ENCODE data around the gene CBLN3. TPM values are rescaled to one million over a fixed set of nuclear protein-coding genes. Genes with fewer than 3 reads are reported as not detected.

The CBLN3 gene
- total RNA-seq, 1 experiment from 2014 or later = 0.94 TPM

DNA sequence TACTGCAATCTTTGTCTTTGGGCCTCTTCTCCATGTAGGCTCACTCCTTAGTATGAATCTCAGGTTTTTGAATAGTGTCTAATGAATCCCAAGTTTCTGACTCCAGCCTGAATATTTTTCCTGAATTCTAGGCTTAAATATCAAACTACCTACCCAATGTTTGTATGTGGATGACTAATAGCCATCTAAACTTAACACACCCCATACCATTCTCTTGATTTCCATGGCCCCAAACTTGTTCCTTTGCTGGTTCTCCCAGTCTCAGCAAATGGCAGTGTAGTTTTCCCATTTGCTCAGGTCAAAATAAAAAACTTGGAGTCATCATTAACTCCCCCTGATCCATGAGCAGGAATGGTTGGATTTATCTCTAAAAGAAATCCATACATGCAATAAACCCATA is 31.9 kb upstream of the CBLN3 start:
- ChIA-PET CTCF (no interaction called here), POLR2A (no interaction called here)
- no peak overlapping the region for H3K4me3 Mint-ChIP-seq
- no peak for DNase-seq (ENCODE audit: low spot score)
- ATAC-seq = no peak
- TF ChIP-seq, protein P1, sequence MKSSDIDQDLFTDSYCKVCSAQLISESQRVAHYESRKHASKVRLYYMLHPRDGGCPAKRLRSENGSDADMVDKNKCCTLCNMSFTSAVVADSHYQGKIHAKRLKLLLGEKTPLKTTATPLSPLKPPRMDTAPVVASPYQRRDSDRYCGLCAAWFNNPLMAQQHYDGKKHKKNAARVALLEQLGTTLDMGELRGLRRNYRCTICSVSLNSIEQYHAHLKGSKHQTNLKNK (CRISPR knock-in tag; IDR thresholded peaks at IDR 0.05) = no peak
- TF ChIP-seq, protein P2, sequence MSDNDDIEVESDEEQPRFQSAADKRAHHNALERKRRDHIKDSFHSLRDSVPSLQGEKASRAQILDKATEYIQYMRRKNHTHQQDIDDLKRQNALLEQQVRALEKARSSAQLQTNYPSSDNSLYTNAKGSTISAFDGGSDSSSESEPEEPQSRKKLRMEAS (CRISPR knock-in tag; IDR thresholded peaks at IDR 0.05) = no peak
- TF ChIP-seq, protein P3, sequence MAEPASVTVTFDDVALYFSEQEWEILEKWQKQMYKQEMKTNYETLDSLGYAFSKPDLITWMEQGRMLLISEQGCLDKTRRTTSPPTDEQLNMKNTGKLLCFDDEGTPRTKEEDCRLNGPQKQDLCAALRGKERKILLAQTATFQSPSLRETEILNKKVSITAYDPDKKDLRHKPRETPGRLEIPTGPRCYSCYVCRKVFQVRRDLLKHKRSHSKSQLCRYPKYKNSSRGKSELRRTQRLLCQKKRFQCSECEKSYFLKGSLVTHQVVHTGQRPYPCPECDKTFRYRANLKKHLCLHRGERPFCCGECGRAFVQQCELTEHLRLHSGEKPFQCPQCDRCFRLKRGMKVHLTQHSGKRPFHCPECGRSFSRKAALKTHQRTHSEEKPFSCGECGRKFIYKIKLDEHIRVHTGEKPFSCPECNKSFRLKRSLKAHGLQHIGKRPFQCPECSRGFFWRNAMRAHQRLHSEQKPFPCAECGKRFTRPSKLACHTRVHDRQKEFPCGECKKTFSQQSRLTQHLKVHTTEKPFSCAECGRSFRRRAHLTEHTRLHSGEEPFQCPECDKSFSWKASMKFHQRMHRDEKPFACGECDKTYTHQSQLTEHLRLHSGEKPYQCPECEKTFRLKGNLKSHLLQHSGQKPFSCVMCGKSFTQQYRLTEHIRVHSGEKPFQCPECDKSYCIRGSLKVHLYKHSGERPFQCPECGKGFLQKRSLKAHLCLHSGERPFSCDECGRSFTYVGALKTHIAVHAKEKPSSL (CRISPR knock-in tag; conservative IDR thresholded peaks at IDR 0.05) = no peak
- TF ChIP-seq TEAD1 (CRISPR knock-in tag; IDR thresholded peaks at IDR 0.05) = no peak
- no peak for TF ChIP-seq ELF4 (CRISPR knock-in tag; IDR thresholded peaks at IDR 0.05; ENCODE audit: low read depth)
- no peak for TF ChIP-seq RORB (CRISPR knock-in tag; IDR thresholded peaks at IDR 0.05)
- no peak for TF ChIP-seq JAZF1 (CRISPR knock-in tag; IDR thresholded peaks at IDR 0.05)
- no peak for TF ChIP-seq ZBTB21 (CRISPR knock-in tag; IDR thresholded peaks at IDR 0.05; ENCODE audit: borderline replicate concordance)
- no peak for TF ChIP-seq SOX15 (CRISPR knock-in tag; IDR thresholded peaks at IDR 0.05)
- TF ChIP-seq ZNF317 (CRISPR knock-in tag; IDR thresholded peaks at IDR 0.05; ENCODE audit: borderline replicate concordance, low read depth) = no peak
- TF ChIP-seq, protein P4, sequence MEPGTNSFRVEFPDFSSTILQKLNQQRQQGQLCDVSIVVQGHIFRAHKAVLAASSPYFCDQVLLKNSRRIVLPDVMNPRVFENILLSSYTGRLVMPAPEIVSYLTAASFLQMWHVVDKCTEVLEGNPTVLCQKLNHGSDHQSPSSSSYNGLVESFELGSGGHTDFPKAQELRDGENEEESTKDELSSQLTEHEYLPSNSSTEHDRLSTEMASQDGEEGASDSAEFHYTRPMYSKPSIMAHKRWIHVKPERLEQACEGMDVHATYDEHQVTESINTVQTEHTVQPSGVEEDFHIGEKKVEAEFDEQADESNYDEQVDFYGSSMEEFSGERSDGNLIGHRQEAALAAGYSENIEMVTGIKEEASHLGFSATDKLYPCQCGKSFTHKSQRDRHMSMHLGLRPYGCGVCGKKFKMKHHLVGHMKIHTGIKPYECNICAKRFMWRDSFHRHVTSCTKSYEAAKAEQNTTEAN (CRISPR knock-in tag; IDR thresholded peaks at IDR 0.05) = no peak
- TF ChIP-seq, protein P5, sequence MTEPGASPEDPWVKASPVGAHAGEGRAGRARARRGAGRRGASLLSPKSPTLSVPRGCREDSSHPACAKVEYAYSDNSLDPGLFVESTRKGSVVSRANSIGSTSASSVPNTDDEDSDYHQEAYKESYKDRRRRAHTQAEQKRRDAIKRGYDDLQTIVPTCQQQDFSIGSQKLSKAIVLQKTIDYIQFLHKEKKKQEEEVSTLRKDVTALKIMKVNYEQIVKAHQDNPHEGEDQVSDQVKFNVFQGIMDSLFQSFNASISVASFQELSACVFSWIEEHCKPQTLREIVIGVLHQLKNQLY (CRISPR knock-in tag; IDR thresholded peaks at IDR 0.05) = no peak
- TF ChIP-seq ESRRA (CRISPR knock-in tag; IDR thresholded peaks at IDR 0.05; ENCODE audit: borderline replicate concordance) = no peak
- TF ChIP-seq, protein P6, sequence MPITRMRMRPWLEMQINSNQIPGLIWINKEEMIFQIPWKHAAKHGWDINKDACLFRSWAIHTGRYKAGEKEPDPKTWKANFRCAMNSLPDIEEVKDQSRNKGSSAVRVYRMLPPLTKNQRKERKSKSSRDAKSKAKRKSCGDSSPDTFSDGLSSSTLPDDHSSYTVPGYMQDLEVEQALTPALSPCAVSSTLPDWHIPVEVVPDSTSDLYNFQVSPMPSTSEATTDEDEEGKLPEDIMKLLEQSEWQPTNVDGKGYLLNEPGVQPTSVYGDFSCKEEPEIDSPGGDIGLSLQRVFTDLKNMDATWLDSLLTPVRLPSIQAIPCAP (CRISPR knock-in tag; IDR thresholded peaks at IDR 0.05) = no peak
- TF ChIP-seq MYBL2 (CRISPR knock-in tag; IDR thresholded peaks at IDR 0.05) = no peak
- TF ChIP-seq ZNF671 (CRISPR knock-in tag; IDR thresholded peaks at IDR 0.05) = no peak
- no peak for TF ChIP-seq ZNF416 (CRISPR knock-in tag; IDR thresholded peaks at IDR 0.05)
- TF ChIP-seq KAT7 (CRISPR knock-in tag; IDR thresholded peaks at IDR 0.05; ENCODE audit: borderline replicate concordance) = no peak
- TF ChIP-seq, protein P7, sequence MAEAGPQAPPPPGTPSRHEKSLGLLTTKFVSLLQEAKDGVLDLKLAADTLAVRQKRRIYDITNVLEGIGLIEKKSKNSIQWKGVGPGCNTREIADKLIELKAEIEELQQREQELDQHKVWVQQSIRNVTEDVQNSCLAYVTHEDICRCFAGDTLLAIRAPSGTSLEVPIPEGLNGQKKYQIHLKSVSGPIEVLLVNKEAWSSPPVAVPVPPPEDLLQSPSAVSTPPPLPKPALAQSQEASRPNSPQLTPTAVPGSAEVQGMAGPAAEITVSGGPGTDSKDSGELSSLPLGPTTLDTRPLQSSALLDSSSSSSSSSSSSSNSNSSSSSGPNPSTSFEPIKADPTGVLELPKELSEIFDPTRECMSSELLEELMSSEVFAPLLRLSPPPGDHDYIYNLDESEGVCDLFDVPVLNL (CRISPR knock-in tag; IDR thresholded peaks at IDR 0.05; ENCODE audit: borderline replicate concordance, low read depth) = no peak
- H3K9me3 Mint-ChIP-seq = peaks cover 9% of the 10 kb centered on the region; the same call in 1 of the 2 replicates
- peaks cover 3% of the 10 kb centered on the region; the same call in 1 of the 2 replicates for H3K27me3 Mint-ChIP-seq (ENCODE audit: low read depth)
- H3K4me1 Mint-ChIP-seq = peaks cover 3% of the 10 kb centered on the region
- no peaks in the 10 kb centered on the region for H3K36me3 Mint-ChIP-seq
- H3K27ac Mint-ChIP-seq = no peak overlapping the region

DNA sequence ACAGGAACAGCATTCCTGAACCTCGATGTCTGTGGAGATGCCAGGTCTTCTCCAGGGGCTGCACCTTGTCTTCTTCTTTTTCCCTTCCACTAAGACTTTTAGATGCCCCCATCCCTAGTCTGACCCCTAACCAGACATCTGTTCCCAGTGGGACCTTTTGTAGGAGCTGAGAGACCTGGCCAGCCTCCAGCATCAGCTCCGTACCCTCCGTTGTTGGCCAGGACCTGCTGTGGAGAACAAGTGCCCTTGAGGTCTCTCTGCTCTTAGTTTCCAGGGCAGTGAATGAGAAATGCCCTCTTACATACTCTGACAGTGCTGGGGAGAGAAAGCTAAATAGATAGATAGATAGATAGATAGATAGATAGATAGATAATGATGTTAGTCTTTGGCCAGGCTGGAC is 29.9 kb upstream of the CBLN3 start:
- Mint-ChIP-seq H3K9me3 (peaks cover 25% of the 10 kb centered on the region), H3K4me3 (no peak overlapping the region), H3K27me3 (ENCODE audit: low read depth) (peaks cover 10% of the 10 kb centered on the region), H3K4me1 (no peaks in the 10 kb centered on the region), H3K27ac (no peak overlapping the region), H3K36me3 (peaks cover 6% of the 10 kb centered on the region)
- DNase-seq (ENCODE audit: low spot score) (no peak), ATAC-seq (no peak)
- CTCF ChIA-PET = interaction anchor here (1.0 kb wide), 1 partner anchor 27 kb away, joined by 5 read pairs; no protein-coding TSS in a partner anchor
- TF ChIP-seq CREB1 (CRISPR knock-in tag; IDR thresholded peaks at IDR 0.05) (no peak), ZNF121 (CRISPR knock-in tag; IDR thresholded peaks at IDR 0.05) (no peak), NFATC4 (CRISPR knock-in tag; IDR thresholded peaks at IDR 0.05) (no peak), ZNF671 (CRISPR knock-in tag; IDR thresholded peaks at IDR 0.05) (no peak), ZBTB21 (CRISPR knock-in tag; IDR thresholded peaks at IDR 0.05; ENCODE audit: borderline replicate concordance) (no peak), JAZF1 (CRISPR knock-in tag; IDR thresholded peaks at IDR 0.05) (no peak), ZNF138 (CRISPR knock-in tag; conservative IDR thresholded peaks at IDR 0.05) (no peak), NFE2L1 (CRISPR knock-in tag; IDR thresholded peaks at IDR 0.05) (no peak), TEAD4 (CRISPR knock-in tag; IDR thresholded peaks at IDR 0.05) (no peak)
- TF ChIP-seq, protein P8, sequence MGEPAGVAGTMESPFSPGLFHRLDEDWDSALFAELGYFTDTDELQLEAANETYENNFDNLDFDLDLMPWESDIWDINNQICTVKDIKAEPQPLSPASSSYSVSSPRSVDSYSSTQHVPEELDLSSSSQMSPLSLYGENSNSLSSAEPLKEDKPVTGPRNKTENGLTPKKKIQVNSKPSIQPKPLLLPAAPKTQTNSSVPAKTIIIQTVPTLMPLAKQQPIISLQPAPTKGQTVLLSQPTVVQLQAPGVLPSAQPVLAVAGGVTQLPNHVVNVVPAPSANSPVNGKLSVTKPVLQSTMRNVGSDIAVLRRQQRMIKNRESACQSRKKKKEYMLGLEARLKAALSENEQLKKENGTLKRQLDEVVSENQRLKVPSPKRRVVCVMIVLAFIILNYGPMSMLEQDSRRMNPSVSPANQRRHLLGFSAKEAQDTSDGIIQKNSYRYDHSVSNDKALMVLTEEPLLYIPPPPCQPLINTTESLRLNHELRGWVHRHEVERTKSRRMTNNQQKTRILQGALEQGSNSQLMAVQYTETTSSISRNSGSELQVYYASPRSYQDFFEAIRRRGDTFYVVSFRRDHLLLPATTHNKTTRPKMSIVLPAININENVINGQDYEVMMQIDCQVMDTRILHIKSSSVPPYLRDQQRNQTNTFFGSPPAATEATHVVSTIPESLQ (CRISPR knock-in tag; IDR thresholded peaks at IDR 0.05) = no peak
- TF ChIP-seq, protein P3 (CRISPR knock-in tag; conservative IDR thresholded peaks at IDR 0.05) = no peak
- POLR2A ChIA-PET = no interaction called here
